ENCODE data around the gene GOLGA6L2. TPM values are rescaled to one million over a fixed set of nuclear protein-coding genes. Genes with fewer than 3 reads are reported as not detected.

GOLGA6L2 gene
- total RNA-seq, 1 experiment from 2014 or later, result not detected

DNA sequence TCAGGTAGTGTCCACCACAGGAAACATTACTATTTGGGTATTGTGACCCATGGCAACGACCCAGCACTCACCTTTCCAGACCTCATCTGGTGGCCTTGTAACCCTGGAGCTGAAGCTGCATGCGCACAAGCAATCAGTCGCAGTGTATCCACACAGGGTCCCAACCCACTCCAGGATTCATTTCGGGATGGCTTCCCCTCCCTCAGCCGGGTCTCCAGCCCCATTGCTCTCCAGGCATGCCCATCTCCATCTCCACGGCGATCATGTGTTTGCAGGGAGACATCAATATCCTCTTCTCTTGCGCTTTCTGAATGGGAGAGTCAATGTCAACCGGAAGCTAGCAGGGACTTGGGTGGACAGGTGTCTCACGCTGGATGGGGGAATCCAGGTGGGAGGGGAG, 35.2 kb downstream of the GOLGA6L2 start:
- H3K9ac ChIP-seq (ENCODE audit: extremely low read depth, insufficient read length, low read length), result no peak overlapping the region
- H3K23ac ChIP-seq (ENCODE audit: insufficient read length, low read depth, low read length), result no peak overlapping the region
- no peak overlapping the region for H2BK120ac ChIP-seq (ENCODE audit: low read depth, low read length, poor library complexity, severe bottlenecking)
- H2AFZ ChIP-seq (ENCODE audit: low read length), result no peak overlapping the region
- no peak overlapping the region for H2BK5ac ChIP-seq (ENCODE audit: insufficient read length, low read length)
- no peaks in the 10 kb centered on the region for H3K23me2 ChIP-seq (ENCODE audit: insufficient read length, low read depth, low read length, poor library complexity, severe bottlenecking)
- no peak overlapping the region for H4K5ac ChIP-seq (ENCODE audit: insufficient read length, low read depth, low read length)
- no peak overlapping the region for H2BK20ac ChIP-seq (ENCODE audit: low read depth, low read length, poor library complexity, severe bottlenecking)
- H2BK15ac ChIP-seq (ENCODE audit: low read depth, low read length), result no peak overlapping the region
- no peak overlapping the region for H4K91ac ChIP-seq (ENCODE audit: insufficient read length, low read depth, low read length)
- DNase-seq, result no peak
- H3K4me1 Mint-ChIP-seq, result no peaks in the 10 kb centered on the region
- peaks cover 63 to 66% of the 10 kb centered on the region in 2 experiments for H3K9me3 Mint-ChIP-seq
- H3K56ac ChIP-seq (ENCODE audit: insufficient read length, low read depth, low read length), result no peak overlapping the region
- H3K14ac ChIP-seq (ENCODE audit: insufficient read depth, low read length), result no peak overlapping the region
- H3K9me3 ChIP-seq (ENCODE audit: control insufficient read depth, low read depth, low read length), result peaks cover 10% of the 10 kb centered on the region
- H4K20me1 ChIP-seq (ENCODE audit: control insufficient read depth, insufficient read depth, insufficient read length), result no peaks in the 10 kb centered on the region
- H3K27me3 ChIP-seq (ENCODE audit: insufficient read depth, low read length), result no peaks in the 10 kb centered on the region
- H3K4ac ChIP-seq (ENCODE audit: low read depth, low read length), result no peak overlapping the region
- H4K8ac ChIP-seq (replicated peaks; ENCODE audit: insufficient read length, low read depth, low read length), result no peak overlapping the region
- H3K36me3 Mint-ChIP-seq (ENCODE audit: insufficient read depth in 1 of 3, low read depth in 3 of 3), result peaks cover 4 to 8% (median 4%) of the 10 kb centered on the region in 3 experiments; a peak in 4 of 7 replicates
- H3K27ac Mint-ChIP-seq, result no peak overlapping the region
- H2BK12ac ChIP-seq (ENCODE audit: insufficient read length, low read depth, low read length), result no peak overlapping the region
- no peak overlapping the region for H3K4me3 Mint-ChIP-seq
- no peaks in the 10 kb centered on the region; the same call in 1 of the 2 replicates for H3K27me3 Mint-ChIP-seq (ENCODE audit: low read depth)
- H3K4me2 ChIP-seq (ENCODE audit: insufficient read depth, insufficient read length, low read length), result no peak overlapping the region
- no peaks in the 10 kb centered on the region for H3K79me2 ChIP-seq (ENCODE audit: insufficient read depth, low read length)
- no peaks in the 10 kb centered on the region for H3K4me1 ChIP-seq (ENCODE audit: insufficient read depth, low read length)
- no CpG with 5 or more reads among the region's 10 CpGs for WGBS (ENCODE audit: extremely low coverage, insufficient read length, low lambda C conversion rate)
- H2AK5ac ChIP-seq (ENCODE audit: insufficient read length, low read length), result no peak overlapping the region
- no peak overlapping the region for H3T11ph ChIP-seq (ENCODE audit: low read length)
- no peaks in the 10 kb centered on the region for H3K79me1 ChIP-seq (ENCODE audit: insufficient read depth, low read depth, low read length, poor library complexity, severe bottlenecking)
- H3K18ac ChIP-seq (ENCODE audit: insufficient read length, low read depth, low read length), result no peak overlapping the region
- H3K27ac ChIP-seq (ENCODE audit: insufficient read length, low read depth, low read length), result no peak overlapping the region
- no peak for TF ChIP-seq CTCF (conservative IDR thresholded peaks at IDR 0.05)

Measured in H9 (cell line).